Gastrocnemius medialis (tissue), 4 donors: ENCODE measurements around the gene PARVA. TPM values are rescaled to one million over a fixed set of nuclear protein-coding genes. Genes with fewer than 3 reads are reported as not detected.
"Not testable (repeated sequence)": the region's sequence is repeated elsewhere in the genome, so short reads cannot be mapped to it uniquely, and the experiment has no call there.

Source experiments
- ATAC-seq, 2 donors: fragments of 150-250 bp; one replicate each; pipeline ENCODE4 v1.9.1; 2016
- DNase-seq, 2 donors: peaks; one replicate each; pipeline ENCODE4 v3.0.0-alpha.2; 2019
- H3K27ac ChIP-seq, 4 donors: fragments of 200-600 bp; sonication (generic); 1 replicate in 1 of 4; 2 replicates in 3 of 4; pipeline ENCODE4 v1.5.1; 2016 to 2018; ENCODE audit warnings: mild to moderate bottlenecking in 2 of 4, moderate library complexity in 1 of 4
- H3K27me3 ChIP-seq, 3 donors: fragments of 200-600 bp; sonication (generic) in 2 of 3; 1 replicate in 1 of 3; 2 replicates in 2 of 3; pipeline versions ENCODE4 v1.5.1 to v1.6.0; 2016 to 2019; ENCODE audit warnings: mild to moderate bottlenecking in 1 of 3, moderate library complexity in 1 of 3
- H3K36me3 ChIP-seq, 2 donors: fragments of 200-600 bp; sonication (generic) in 1 of 2; one replicate each; pipeline ENCODE4 v1.5.1; 2017 to 2018
- H3K4me1 ChIP-seq, 2 donors: fragments of 200-600 bp; sonication (generic) in 1 of 2; one replicate each; pipeline ENCODE4 v1.5.1; 2016 to 2017; ENCODE audit warnings: mild to moderate bottlenecking in 2 of 2
- H3K4me3 ChIP-seq, 4 donors: fragments of 200-600 bp; sonication (generic) in 3 of 4; 1 replicate in 1 of 4; 2 replicates in 3 of 4; pipeline ENCODE4 v1.5.1; 2016 to 2019; ENCODE audit warnings: mild to moderate bottlenecking in 2 of 4
- H3K9me3 ChIP-seq, 3 donors: fragments of 200-600 bp; sonication (generic) in 2 of 3; 1 replicate in 1 of 3; 2 replicates in 2 of 3; pipeline ENCODE4 v1.5.1; 2016 to 2019
- POLR2A ChIP-seq, 2 donors: fragments of 450-650 bp; IDR thresholded peaks; one replicate each; pipeline ENCODE4 v1.6.1; 2017; ENCODE audit warnings: antibody characterized with exemption in 2 of 2, mild to moderate bottlenecking in 2 of 2, moderate library complexity in 2 of 2
- in situ Hi-C, 4 donors: fragments of 200-750 bp; cut with MboI; loops; one replicate each; pipeline versions ENCODE4 v1.15.0 to v1.8.0; 2017; ENCODE audit warnings: low sequenced_read_pairs in 4 of 4
- intact Hi-C: fragments of 100-400 bp; cut with DNase I; formaldehyde crosslinking; loops from one replicate; pipeline ENCODE4 v1.15.1; 2023; ENCODE audit warnings: low total_unique reads
- total RNA-seq, 4 donors: library from RNA; depleted of rRNA; stranded (reverse); fragments of >200 nt; gene quantifications; one replicate each; pipeline versions ENCODE4 v1.1.0 to v1.2.3, GENCODE V29; 2016
- TF ChIP-seq, protein P1 (sequence below), 5 experiments: fragments of 450-650 bp in 3 of 5; fragments of 200-600 bp in 2 of 5; sonication (generic) in 2 of 5; IDR thresholded peaks in 4 of 5; conservative IDR thresholded peaks in 1 of 5; 1 replicate in 4 of 5; 2 replicates in 1 of 5; pipeline ENCODE4 v1.5.1; 2016 to 2019; ENCODE audit warnings: antibody characterized with exemption in 5 of 5, mild to moderate bottlenecking in 3 of 5, moderate library complexity in 3 of 5

The PARVA gene
- total RNA-seq, 4 donors from 2014 or later, result 4.4 to 9.7 (median 8.4) TPM

DNA sequence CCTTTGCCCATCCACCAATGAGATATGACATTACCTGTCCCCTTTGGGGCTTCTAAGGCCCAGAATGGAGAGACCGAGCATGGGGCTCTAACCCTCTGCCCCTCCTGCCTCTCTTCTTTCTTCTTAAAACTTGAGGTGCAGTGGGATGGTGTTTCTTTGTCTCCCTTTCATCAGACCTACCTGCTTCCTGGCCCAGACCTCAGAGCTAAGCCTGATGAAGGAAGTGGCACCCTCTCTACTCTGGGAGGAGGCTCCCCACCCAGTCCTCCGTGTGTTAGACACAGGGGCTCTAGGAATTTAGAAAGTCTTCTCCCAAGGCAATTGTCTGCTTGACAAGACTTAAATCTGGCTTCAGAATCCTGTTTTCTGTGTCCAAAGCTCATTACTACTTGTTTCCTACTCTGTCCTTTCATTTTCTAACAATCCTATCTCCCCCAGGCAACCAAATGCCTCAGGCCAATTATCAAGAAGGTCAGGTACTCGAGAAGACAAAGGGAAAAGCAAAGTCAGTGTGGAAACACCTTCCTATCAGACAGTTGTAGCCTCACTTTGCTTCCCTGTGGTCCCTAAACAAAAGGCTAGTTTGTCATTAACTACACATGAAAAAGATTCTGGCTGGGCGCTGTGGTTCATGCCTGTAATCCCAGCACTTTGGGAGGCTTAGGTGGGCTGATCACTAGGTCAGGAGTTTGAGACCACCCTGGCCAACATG, 20.3 kb upstream of the PARVA start:
- no peak overlapping the region for H3K27ac ChIP-seq
- no peak for DNase-seq
- H3K27me3 ChIP-seq, result no peaks in the 10 kb centered on the region
- intact Hi-C loops (no loop called here), in situ Hi-C loops (no loop called here)
- no peaks in the 10 kb centered on the region for H3K9me3 ChIP-seq
- H3K4me3 ChIP-seq, result no peak overlapping the region
- H3K36me3 ChIP-seq, result no peaks in the 10 kb centered on the region
- peaks cover 0 to 6% of the 10 kb centered on the region in 2 donors for H3K4me1 ChIP-seq
- ATAC-seq, result no peak
- TF ChIP-seq, protein P1, sequence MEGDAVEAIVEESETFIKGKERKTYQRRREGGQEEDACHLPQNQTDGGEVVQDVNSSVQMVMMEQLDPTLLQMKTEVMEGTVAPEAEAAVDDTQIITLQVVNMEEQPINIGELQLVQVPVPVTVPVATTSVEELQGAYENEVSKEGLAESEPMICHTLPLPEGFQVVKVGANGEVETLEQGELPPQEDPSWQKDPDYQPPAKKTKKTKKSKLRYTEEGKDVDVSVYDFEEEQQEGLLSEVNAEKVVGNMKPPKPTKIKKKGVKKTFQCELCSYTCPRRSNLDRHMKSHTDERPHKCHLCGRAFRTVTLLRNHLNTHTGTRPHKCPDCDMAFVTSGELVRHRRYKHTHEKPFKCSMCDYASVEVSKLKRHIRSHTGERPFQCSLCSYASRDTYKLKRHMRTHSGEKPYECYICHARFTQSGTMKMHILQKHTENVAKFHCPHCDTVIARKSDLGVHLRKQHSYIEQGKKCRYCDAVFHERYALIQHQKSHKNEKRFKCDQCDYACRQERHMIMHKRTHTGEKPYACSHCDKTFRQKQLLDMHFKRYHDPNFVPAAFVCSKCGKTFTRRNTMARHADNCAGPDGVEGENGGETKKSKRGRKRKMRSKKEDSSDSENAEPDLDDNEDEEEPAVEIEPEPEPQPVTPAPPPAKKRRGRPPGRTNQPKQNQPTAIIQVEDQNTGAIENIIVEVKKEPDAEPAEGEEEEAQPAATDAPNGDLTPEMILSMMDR (IDR thresholded peaks at IDR 0.05 in 4 of 5, conservative IDR thresholded peaks at IDR 0.05 in 1 of 5), result no peak
- no peak for TF ChIP-seq POLR2A (IDR thresholded peaks at IDR 0.05)

GRCh38 chr11:12357697-12358096, 19.7 kb upstream of the PARVA start:
- in situ Hi-C loops, DNase-seq, H3K36me3 ChIP-seq, H3K4me3 ChIP-seq, H3K9me3 ChIP-seq, H3K27me3 ChIP-seq, H3K27ac ChIP-seq, H3K4me1 ChIP-seq, ATAC-seq, intact Hi-C loops: not testable (repeated sequence)

GRCh38 chr11:12358302-12359188, 18.8 kb upstream of the PARVA start:
- no peak overlapping the region for H3K27ac ChIP-seq
- no peak for ATAC-seq
- in situ Hi-C loops (no loop called here), intact Hi-C loops (no loop called here)
- H3K4me3 ChIP-seq, result no peak overlapping the region
- no peaks in the 10 kb centered on the region for H3K27me3 ChIP-seq
- peaks cover 0 to 6% of the 10 kb centered on the region in 2 donors for H3K4me1 ChIP-seq
- no peaks in the 10 kb centered on the region for H3K9me3 ChIP-seq
- no peak for TF ChIP-seq POLR2A (IDR thresholded peaks at IDR 0.05)
- TF ChIP-seq, protein P1 (IDR thresholded peaks at IDR 0.05 in 4 of 5, conservative IDR thresholded peaks at IDR 0.05 in 1 of 5), result no peak
- DNase-seq, result no peak
- H3K36me3 ChIP-seq, result no peaks in the 10 kb centered on the region

DNA sequence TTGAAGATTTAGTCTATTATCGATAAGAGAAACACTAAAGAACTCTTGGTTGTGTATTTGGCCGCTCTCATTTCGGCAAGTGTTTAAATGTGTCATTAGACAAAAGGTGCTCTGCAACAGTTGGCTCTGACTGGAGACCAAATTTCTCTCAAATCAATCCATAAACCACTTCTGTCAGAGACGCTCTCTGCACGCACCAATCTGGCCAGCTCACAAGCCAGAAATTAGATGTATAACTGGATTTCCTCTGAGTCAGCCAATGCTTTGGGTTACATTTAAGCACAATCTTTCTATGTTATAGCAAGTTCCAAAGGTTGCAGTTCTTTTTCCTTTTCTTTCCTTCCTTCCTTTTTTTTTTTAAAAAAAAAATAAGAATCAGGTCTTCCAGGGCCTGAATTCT, 17.6 kb upstream of the PARVA start:
- in situ Hi-C loops (no loop called here), intact Hi-C loops (no loop called here)
- Histone ChIP-seq H3K27ac (no peak overlapping the region), H3K27me3 (no peaks in the 10 kb centered on the region), H3K4me3 (no peak overlapping the region), H3K36me3 (no peaks in the 10 kb centered on the region), H3K4me1 (peaks cover 0 to 6% of the 10 kb centered on the region in 2 donors), H3K9me3 (no peaks in the 10 kb centered on the region)
- TF ChIP-seq, protein P1 (IDR thresholded peaks at IDR 0.05 in 4 of 5, conservative IDR thresholded peaks at IDR 0.05 in 1 of 5), result no peak
- TF ChIP-seq POLR2A (IDR thresholded peaks at IDR 0.05), result no peak
- DNase-seq (no peak), ATAC-seq (no peak)

DNA sequence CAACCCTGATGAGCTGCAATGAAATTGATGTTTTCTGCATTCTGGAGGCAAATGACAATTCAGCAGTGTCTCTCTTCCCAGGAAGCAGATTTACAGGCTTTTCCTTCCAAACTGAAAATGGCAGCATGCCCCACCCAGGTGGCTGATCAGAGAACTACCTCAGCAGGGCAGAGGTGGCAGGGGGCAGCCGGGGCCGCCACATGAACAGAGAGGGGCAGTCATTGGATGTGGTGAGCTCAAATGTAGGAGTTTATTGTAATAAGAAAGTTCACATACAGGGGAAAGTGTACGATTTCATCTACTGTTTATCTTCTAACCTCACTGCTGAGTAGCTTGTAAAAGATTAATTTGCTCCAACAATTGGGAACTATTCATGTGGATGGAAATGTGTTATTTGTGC, 15.7 kb upstream of the PARVA start:
- Histone ChIP-seq H3K27ac (no peak overlapping the region), H3K27me3 (no peaks in the 10 kb centered on the region), H3K4me3 (no peak overlapping the region), H3K4me1 (peaks cover 0 to 6% of the 10 kb centered on the region in 2 donors), H3K36me3 (no peaks in the 10 kb centered on the region), H3K9me3 (no peaks in the 10 kb centered on the region)
- in situ Hi-C loops (no loop called here), intact Hi-C loops (no loop called here)
- no peak for TF ChIP-seq POLR2A (IDR thresholded peaks at IDR 0.05)
- TF ChIP-seq, protein P1 (IDR thresholded peaks at IDR 0.05 in 4 of 5, conservative IDR thresholded peaks at IDR 0.05 in 1 of 5), result no peak
- DNase-seq, result no peak
- no peak for ATAC-seq
